Measurements from ENCODE around the gene DEPDC7. TPM values are rescaled to one million over a fixed set of nuclear protein-coding genes. Genes with fewer than 3 reads are reported as not detected.
A peak's percentile ranks its signal among the peaks of the same experiment; 100 is the strongest.

Gene DEPDC7
- total RNA-seq, 1 experiment from 2014 or later, result 4.4 TPM

- peaks cover 28% of the 10 kb centered on the region for H3K27me3 Mint-ChIP-seq (ENCODE audit: low read depth)
- peak overlapping the region; percentile 73 to 83 for H3K4me3 Mint-ChIP-seq
Observed at GRCh38 chr11:33016654-33017053, 976 bp downstream of the DEPDC7 start.

More at GRCh38 chr11:33016654-33017053, 976 bp downstream of the DEPDC7 start:
- H4K20me1 ChIP-seq (ENCODE audit: control insufficient read depth, insufficient read depth, insufficient read length), result no peaks in the 10 kb centered on the region
- H4K5ac ChIP-seq (ENCODE audit: insufficient read length, low read depth, low read length), result no peak overlapping the region
- H3K4me2 ChIP-seq (ENCODE audit: insufficient read depth, insufficient read length, low read length), result peak overlapping the region; percentile 68
- H3K4ac ChIP-seq (ENCODE audit: low read depth, low read length), result no peak overlapping the region
- no peak overlapping the region for H2BK12ac ChIP-seq (ENCODE audit: insufficient read length, low read depth, low read length)
- H3K4me1 Mint-ChIP-seq, result peaks cover 16 to 20% of the 10 kb centered on the region in 2 experiments
- no peaks in the 10 kb centered on the region for H3K79me2 ChIP-seq (ENCODE audit: insufficient read depth, low read length)
- H3K27ac Mint-ChIP-seq, result no peak overlapping the region
- H3K23ac ChIP-seq (ENCODE audit: insufficient read length, low read depth, low read length), result no peak overlapping the region
- H3K27me3 ChIP-seq (ENCODE audit: insufficient read depth, low read length), result no peaks in the 10 kb centered on the region
- no peak overlapping the region for H2BK120ac ChIP-seq (ENCODE audit: low read depth, low read length, poor library complexity, severe bottlenecking)
- H4K91ac ChIP-seq (ENCODE audit: insufficient read length, low read depth, low read length), result no peak overlapping the region
- H3K4me1 ChIP-seq (ENCODE audit: insufficient read depth, low read length), result peaks cover 2% of the 10 kb centered on the region; the same call in 1 of the 2 replicates
- DNase-seq, result no peak
- no peaks in the 10 kb centered on the region for H3K36me3 Mint-ChIP-seq (ENCODE audit: insufficient read depth in 1 of 3, low read depth in 3 of 3)
- peaks cover 7% of the 10 kb centered on the region for H3K23me2 ChIP-seq (ENCODE audit: insufficient read length, low read depth, low read length, poor library complexity, severe bottlenecking)
- H3T11ph ChIP-seq (ENCODE audit: low read length), result no peak overlapping the region
- WGBS (ENCODE audit: extremely low coverage, insufficient read length, low lambda C conversion rate), result no CpG with 5 or more reads among the region's 4 CpGs
- H3K9me3 ChIP-seq (ENCODE audit: control insufficient read depth, low read depth, low read length), result no peaks in the 10 kb centered on the region
- H2BK15ac ChIP-seq (ENCODE audit: low read depth, low read length), result no peak overlapping the region
- no peaks in the 10 kb centered on the region for H3K79me1 ChIP-seq (ENCODE audit: insufficient read depth, low read depth, low read length, poor library complexity, severe bottlenecking)
- no peak overlapping the region for H2AFZ ChIP-seq (ENCODE audit: low read length)
- H2AK5ac ChIP-seq (ENCODE audit: insufficient read length, low read length), result no peak overlapping the region
- H4K8ac ChIP-seq (replicated peaks; ENCODE audit: insufficient read length, low read depth, low read length), result no peak overlapping the region
- no peaks in the 10 kb centered on the region for H3K9me3 Mint-ChIP-seq
- no peak for TF ChIP-seq CTCF (conservative IDR thresholded peaks at IDR 0.05)
- no peak overlapping the region for H3K14ac ChIP-seq (ENCODE audit: insufficient read depth, low read length)
- H2BK20ac ChIP-seq (ENCODE audit: low read depth, low read length, poor library complexity, severe bottlenecking), result no peak overlapping the region
- H2BK5ac ChIP-seq (ENCODE audit: insufficient read length, low read length), result no peak overlapping the region
- H3K9ac ChIP-seq (ENCODE audit: extremely low read depth, insufficient read length, low read length), result no peak overlapping the region
- no peak overlapping the region for H3K18ac ChIP-seq (ENCODE audit: insufficient read length, low read depth, low read length)
- H3K56ac ChIP-seq (ENCODE audit: insufficient read length, low read depth, low read length), result no peak overlapping the region
- no peak overlapping the region for H3K27ac ChIP-seq (ENCODE audit: insufficient read length, low read depth, low read length)

All from H9 (cell line).